CD1c-positive myeloid dendritic cell (primary cell): Measurements from ENCODE around the gene FGFR3.
A peak's percentile ranks its signal among the peaks of the same experiment; 100 is the strongest.

ENCODE experiments used
- DNase-seq: peaks from one replicate; pipeline ENCODE4 v3.0.0-alpha.2; 2016; ENCODE audit errors: extremely low spot score

Gene FGFR3

DNA sequence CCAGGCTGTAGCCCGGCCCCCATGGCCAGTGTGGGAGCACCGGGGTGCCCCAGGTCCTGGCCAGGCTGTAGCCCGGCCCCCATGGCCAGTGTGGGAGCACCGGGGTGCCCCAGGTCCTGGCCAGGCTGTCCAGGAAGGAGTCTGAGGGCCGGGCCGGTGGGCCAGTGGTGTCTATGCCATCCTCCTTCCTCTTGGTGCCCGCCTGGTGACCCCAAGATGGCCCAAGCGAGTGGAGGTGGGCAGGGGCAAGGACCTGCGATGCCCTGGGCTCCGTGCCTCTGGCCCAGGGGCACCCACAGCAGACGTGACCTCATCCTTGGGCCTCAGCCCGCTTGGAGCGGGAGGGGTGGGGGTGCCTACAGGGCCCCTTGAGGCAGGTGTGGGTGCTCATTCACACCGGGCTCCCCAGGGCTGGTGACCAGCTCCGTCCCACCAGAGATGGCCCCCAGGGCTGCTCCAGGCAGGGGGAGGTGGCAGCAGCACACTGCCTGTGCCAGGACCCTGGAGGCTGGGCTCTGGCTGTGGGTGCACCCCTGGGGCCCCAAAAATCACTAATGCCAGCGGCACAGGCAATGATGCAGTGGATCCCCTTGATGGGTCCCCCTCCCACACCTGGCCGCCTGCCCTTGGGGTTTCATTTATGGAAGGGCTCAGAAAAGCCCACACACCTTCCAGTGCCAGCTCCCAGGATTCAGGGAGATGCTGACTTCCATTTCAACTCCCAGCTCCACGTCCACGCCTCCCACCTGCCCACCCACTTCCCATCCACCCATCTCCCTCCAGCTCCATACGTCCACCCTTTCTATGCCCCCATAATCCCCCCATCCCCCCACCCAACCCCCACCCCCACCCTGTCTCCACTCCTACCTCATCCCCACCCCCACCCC, 36.0 kb upstream of the FGFR3 start:
- no peak for DNase-seq

GRCh38 chr4:1757836-1758235, 35.3 kb upstream of the FGFR3 start:
- no peak for DNase-seq

DNA sequence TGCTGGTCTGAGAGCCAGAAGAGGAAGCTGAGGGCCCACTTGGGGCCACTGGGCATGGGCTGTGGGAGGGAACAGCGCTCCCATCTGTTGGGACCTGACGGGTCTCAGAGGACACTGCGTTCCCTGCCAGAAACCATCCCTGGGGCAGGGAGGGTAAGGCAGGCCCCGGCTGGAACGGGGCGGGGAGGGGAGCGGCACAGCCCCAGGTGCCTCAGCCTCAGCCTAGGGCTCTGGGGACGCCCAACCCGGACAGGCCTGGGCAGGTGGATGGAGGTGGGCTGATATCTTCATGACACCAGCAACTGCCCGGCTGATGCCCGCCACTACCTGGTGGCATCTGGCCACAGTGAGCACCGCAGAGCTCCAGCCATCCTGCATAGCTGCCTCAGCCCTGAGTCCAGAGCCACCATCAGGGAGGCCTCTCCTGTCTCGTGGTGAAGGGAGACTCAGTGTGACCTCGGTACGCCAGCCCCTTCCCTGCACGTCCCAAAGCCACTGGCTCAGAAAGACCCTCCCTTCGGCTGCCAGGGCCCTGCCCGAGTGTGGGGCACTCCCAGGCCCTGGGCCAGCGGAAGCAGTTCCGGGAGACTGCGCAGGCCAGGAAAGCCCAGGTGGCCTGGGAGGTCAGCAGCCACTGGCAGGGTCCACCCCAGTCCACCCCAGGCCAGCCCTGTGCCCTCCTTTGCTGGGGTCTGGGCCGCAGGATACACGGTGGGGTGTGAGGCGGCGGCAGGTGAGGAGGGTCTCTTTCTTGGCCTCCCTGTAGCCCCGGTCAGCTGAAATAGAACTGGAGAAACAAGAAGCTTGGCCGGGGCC, 34.6 kb upstream of the FGFR3 start:
- DNase-seq, result no peak

- DNase-seq, result no peak
These were observed 33.8 kb upstream of the FGFR3 start for GRCh38 chr4:1759170-1759817.

- DNase-seq, result no peak
These were observed 33.3 kb upstream of the FGFR3 start for GRCh38 chr4:1759818-1760223.

GRCh38 chr4:1760521-1761071, 32.5 kb upstream of the FGFR3 start:
- no peak for DNase-seq

DNA sequence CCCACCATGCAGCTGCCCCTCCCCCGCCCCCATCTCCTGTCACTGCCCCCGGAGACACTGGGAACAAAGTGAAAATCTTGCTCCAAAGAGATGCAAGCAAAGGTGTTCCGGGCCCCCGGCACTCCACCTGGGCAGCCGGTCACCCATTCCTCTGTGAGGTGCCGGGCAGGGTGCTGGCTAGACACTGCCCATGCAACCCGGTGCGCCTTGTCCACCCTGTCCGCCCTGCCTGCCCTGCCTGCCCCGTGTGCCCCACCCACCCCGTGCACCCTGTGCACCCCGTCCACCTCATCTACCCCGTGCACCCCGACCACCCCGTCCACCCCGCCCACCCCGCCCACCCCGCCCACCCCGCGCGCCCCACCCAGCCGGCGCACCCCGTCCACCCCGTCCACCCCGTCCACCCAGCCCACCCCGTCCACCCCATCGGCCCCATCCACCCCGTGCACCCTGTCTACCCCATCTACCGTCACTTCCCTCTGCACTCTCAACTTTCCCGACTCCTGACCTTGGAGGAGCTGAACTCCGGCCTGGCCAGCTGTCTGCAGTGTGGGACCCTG, 31.9 kb upstream of the FGFR3 start:
- DNase-seq, result no peak

DNA sequence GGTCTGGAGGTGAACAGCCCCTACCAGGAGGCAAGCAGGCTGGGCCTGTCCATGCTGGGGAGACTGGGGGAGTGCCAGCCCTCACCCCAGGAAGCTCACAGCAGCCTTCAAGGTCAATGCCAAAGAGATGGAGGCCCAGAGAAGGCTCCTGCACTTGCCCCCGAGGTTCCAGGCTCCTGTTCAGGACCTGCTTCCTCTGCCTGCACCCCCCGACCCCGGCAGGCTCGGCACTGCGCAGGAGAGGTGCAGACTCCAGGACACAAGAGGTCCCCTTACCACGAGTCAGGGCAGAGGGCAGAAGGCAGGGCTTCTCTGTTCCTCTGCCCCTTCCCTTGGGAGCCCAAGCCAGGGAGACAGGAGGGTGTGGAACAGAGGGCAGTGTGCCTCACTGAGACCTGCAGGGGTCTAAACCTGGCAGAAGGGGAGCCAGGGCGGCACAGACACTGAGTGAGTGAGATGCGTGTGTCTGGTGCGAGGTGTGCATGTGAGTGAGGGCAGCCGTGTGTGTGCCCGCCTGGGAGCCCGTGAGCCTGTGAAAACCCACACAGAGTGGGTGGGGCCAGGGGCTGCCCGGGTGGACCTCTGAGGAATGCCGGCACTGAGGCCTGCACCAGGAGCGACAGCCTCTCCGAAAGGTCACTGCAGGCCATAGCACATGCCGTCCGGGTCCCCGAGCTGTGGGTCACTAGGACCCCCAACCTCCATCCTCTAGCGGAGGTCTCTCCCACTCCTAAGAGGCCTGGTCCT, 30.7 kb upstream of the FGFR3 start:
- DNase-seq, result no peak

DNA sequence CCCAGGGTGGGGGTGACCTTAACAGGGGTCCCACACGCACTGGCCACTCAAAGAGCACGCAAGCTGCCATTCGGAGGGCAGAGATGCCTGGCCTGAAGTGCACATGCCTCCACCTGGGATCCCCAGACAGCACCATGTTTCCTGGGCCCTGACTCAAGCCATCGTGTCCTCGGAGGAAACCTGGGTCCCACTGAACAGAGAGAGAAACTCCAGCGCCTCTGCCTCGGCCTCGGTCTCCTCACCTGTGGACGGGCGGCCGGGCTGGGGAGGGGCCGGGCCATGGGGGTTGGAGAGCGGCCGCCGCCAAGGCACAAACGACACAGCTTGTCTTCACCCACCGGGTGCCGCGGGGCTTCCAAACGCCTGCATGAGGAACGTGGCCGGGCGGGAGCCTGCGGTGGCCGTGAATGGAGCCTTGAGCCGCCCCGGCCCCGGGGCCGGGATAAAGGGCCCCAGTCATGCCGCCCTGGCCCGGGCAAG, 30.0 kb upstream of the FGFR3 start:
- DNase-seq, result no peak

DNA sequence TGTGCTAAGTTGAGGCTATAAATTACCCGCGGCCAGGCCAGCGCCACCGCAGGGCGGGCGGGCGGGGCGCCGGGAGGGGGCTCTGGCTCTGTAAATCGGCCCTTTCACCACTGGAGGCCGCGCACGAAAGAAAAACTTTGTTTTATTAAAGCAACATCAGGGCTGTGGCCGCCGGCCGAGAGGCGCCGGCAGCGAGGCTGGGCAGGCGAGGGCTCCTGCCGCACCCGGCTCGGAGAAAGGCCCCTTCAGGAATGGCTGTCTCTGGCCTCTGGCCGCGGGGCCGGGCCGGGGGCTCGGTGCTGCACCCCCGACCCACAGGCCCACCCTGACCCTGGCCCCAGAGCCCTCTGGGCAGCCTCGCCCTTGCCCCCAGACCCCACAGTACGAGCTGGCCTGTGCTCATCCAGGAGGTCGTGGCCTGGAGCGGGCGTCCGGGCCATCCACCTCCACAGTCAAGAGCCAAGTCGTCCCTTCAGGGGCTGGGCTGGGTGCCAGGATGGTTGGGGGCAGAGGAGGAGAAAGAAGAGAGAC, 29.5 kb upstream of the FGFR3 start:
- DNase-seq, result peak; percentile 13

- no peak for DNase-seq
These were observed 28.4 kb upstream of the FGFR3 start for GRCh38 chr4:1764670-1765069.

- no peak for DNase-seq
These were observed 27.6 kb upstream of the FGFR3 start for GRCh38 chr4:1765409-1766072.

- no peak for DNase-seq
These were observed 26.7 kb upstream of the FGFR3 start for GRCh38 chr4:1766106-1767060.

GRCh38 chr4:1767061-1767769, 25.9 kb upstream of the FGFR3 start:
- DNase-seq, result no peak

- peak; percentile 17 for DNase-seq
These were observed 25.2 kb upstream of the FGFR3 start for GRCh38 chr4:1767770-1768366.

DNA sequence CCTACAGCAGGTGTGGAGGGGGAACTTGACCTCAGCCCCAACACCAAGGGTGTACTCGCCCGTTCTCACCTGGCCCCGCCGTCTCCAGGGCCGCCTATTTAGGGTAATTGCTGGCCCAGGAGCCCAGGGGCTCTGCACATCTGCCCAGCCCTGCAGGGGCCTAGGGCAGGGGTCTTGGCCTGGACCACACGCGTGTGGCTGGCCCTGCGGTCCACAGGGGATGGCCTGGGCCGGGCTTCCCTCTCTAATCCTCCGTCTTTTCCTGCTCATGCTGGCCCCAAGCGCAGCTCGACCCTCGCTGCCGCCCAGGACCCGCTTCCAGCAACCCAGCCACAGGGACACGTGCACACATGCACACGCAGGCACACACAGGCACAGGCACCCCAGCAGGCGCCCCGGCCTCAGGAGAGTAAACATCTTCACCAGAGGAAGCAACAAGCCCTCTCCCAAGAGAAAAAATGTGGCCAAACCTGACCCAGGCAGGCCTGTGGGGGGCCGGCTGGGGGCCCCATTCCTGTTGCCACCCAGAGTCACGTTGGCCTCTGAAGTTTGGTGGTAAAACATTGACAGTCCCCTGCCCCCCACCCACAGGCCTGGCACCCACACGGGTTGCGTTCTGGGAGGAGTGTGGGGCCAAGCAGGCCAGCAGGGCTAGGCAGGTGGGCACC, 24.6 kb upstream of the FGFR3 start:
- no peak for DNase-seq

DNA sequence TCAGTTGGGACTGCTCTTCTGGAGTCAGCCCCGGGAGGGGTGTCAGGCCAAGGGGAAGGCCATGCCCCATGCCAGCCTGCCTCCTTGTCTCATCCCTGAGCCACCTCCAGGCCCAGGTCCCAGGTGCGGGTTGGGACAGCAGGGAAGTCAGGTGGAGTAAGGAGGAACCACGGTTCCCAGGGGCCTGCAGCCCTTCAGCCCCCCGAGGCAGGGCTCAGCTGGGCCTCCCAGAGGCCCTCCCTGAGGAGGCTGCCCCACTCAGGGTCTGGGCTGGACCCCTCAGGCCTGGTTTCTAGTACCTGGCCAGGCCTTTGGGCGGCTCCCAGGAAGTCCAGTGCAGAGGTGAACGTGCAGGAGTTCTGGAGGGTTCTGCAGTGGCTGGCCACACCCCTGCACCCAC, 23.4 kb upstream of the FGFR3 start:
- DNase-seq, result no peak
